ENCODE data around the gene FAM120A.

FAM120A gene

DNA sequence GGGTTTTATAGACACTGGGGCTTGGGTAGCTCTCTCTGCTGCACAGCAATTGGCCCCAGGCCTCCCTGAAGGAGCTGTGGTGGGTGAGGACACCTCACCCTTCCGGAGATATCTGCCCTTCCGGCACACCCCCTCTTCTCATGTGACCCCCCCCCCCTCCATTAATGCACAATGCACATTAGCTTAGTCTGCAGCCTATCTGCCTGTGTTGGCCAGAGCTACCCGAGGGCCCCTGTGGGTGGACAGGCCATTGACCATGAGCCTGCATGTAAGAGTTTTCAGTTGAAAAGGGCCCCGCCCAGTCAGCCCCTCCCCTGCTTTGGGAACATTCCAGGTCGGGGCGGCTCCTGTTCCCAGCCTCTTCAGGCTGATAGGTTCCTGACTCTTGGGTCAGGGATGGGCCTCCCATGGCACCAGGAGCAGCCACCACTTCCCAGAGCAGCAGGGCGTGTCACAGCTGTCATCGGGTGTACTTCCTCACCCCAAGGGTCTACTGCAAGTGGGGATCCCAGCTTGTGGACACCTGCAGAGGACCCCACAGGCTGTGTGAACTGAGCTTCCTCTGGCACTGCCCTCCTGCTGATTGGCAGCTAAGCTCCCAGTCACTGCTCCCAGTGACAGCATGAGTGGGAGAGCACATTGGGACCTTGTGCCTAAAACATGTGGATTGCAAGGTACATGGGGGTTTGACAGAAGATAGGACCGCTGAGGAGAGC lies 142.7 kb downstream of the FAM120A start:
- H3K36me3 ChIP-seq (ENCODE audit: control insufficient read depth, insufficient read depth, low read length): no peaks in the 10 kb centered on the region
- no peak overlapping the region for H3K4me3 ChIP-seq (ENCODE audit: insufficient read depth, low read depth, low read length, poor library complexity, severe bottlenecking)
- H3K4me1 ChIP-seq (ENCODE audit: control insufficient read depth, insufficient read depth, low read length, poor library complexity, severe bottlenecking): peaks cover 15% of the 10 kb centered on the region
- no peaks in the 10 kb centered on the region for H3K9me3 ChIP-seq (ENCODE audit: control insufficient read depth, low read length)
- H3K27me3 ChIP-seq (replicated peaks; ENCODE audit: control insufficient read depth, insufficient read depth, low read length, poor library complexity, severe bottlenecking): no peaks in the 10 kb centered on the region
- DNase-seq: no peak
- H3K27ac ChIP-seq (ENCODE audit: insufficient read depth, low read length, poor library complexity, severe bottlenecking): no peak overlapping the region

DNA sequence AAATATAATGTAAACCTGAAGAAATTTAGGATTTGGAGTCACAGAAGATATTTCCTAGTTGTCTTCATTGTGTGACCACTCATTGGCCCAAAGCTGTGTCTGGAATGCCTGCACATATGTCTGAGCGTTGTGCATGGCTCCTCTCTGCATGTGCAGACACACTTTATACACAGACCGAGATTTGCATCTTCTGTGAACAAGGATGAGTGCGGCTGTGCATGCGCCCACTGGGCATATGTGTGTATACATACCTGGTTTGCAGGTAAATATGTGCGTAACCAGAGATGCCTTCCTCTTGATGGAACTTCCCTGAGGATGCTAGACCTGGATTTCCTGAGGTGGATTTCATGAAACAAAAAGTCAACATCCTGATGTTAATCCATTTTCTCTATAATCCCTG lies 144.0 kb downstream of the FAM120A start:
- H3K9me3 ChIP-seq (ENCODE audit: control insufficient read depth, low read length): no peaks in the 10 kb centered on the region
- no peak overlapping the region for H3K4me3 ChIP-seq (ENCODE audit: insufficient read depth, low read depth, low read length, poor library complexity, severe bottlenecking)
- H3K36me3 ChIP-seq (ENCODE audit: control insufficient read depth, insufficient read depth, low read length): no peaks in the 10 kb centered on the region
- peaks cover 26% of the 10 kb centered on the region for H3K4me1 ChIP-seq (ENCODE audit: control insufficient read depth, insufficient read depth, low read length, poor library complexity, severe bottlenecking)
- H3K27ac ChIP-seq (ENCODE audit: insufficient read depth, low read length, poor library complexity, severe bottlenecking): no peak overlapping the region
- DNase-seq: no peak
- no peaks in the 10 kb centered on the region for H3K27me3 ChIP-seq (replicated peaks; ENCODE audit: control insufficient read depth, insufficient read depth, low read length, poor library complexity, severe bottlenecking)

DNA sequence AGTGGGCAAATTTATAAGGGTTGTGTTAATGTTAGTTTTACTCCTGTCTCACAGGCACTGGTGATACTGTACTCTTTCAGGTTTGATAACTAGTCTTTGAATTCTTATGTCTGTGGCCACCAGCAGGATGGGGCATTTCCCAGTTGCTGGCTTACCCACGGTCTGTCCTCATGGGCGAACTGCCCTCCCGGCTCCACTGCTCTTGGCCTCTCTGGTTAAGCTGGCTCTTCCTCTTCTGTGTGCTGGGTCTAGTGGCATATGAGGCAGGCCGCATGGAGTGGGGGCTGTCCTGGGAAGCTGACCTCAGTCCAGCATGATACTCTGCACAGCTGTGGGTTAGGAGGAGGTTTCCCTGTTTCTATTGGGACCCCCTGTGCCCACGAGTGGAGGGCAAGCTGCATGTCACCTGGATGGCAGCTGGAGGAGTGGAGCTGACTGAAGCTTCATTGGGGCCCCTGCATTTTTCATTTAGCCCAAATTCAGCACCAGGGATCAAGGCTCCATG lies 144.4 kb downstream of the FAM120A start:
- H3K27ac ChIP-seq (ENCODE audit: insufficient read depth, low read length, poor library complexity, severe bottlenecking): no peak overlapping the region
- no peak for DNase-seq
- no peaks in the 10 kb centered on the region for H3K27me3 ChIP-seq (replicated peaks; ENCODE audit: control insufficient read depth, insufficient read depth, low read length, poor library complexity, severe bottlenecking)
- no peaks in the 10 kb centered on the region for H3K36me3 ChIP-seq (ENCODE audit: control insufficient read depth, insufficient read depth, low read length)
- no peak overlapping the region for H3K4me3 ChIP-seq (ENCODE audit: insufficient read depth, low read depth, low read length, poor library complexity, severe bottlenecking)
- H3K4me1 ChIP-seq (ENCODE audit: control insufficient read depth, insufficient read depth, low read length, poor library complexity, severe bottlenecking): peaks cover 30% of the 10 kb centered on the region
- no peaks in the 10 kb centered on the region for H3K9me3 ChIP-seq (ENCODE audit: control insufficient read depth, low read length)

DNA sequence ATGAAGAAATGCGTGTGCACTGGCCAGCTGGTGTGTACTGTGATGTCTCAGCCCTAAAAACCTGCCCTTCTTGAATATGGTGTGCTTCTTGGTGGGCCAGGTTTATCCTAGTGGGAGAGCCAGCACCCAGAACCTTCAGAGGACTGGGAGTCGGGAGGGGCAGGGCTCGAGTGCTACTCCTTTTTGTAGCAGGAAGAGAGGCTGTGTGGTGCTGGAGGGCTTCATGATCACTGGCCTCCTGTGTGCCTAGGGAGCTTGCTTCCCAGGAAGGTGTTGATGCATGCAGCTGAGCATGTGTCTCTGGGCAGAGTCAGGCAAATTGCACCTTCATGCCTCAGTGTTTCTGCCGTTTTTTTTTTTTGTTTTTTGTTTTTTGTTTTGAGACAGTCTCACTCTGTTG lies 144.9 kb downstream of the FAM120A start:
- H3K9me3 ChIP-seq (ENCODE audit: control insufficient read depth, low read length): no peaks in the 10 kb centered on the region
- peaks cover 30% of the 10 kb centered on the region for H3K4me1 ChIP-seq (ENCODE audit: control insufficient read depth, insufficient read depth, low read length, poor library complexity, severe bottlenecking)
- H3K4me3 ChIP-seq (ENCODE audit: insufficient read depth, low read depth, low read length, poor library complexity, severe bottlenecking): no peak overlapping the region
- no peak for DNase-seq
- H3K27me3 ChIP-seq (replicated peaks; ENCODE audit: control insufficient read depth, insufficient read depth, low read length, poor library complexity, severe bottlenecking): no peaks in the 10 kb centered on the region
- H3K36me3 ChIP-seq (ENCODE audit: control insufficient read depth, insufficient read depth, low read length): no peaks in the 10 kb centered on the region
- H3K27ac ChIP-seq (ENCODE audit: insufficient read depth, low read length, poor library complexity, severe bottlenecking): no peak overlapping the region

DNA sequence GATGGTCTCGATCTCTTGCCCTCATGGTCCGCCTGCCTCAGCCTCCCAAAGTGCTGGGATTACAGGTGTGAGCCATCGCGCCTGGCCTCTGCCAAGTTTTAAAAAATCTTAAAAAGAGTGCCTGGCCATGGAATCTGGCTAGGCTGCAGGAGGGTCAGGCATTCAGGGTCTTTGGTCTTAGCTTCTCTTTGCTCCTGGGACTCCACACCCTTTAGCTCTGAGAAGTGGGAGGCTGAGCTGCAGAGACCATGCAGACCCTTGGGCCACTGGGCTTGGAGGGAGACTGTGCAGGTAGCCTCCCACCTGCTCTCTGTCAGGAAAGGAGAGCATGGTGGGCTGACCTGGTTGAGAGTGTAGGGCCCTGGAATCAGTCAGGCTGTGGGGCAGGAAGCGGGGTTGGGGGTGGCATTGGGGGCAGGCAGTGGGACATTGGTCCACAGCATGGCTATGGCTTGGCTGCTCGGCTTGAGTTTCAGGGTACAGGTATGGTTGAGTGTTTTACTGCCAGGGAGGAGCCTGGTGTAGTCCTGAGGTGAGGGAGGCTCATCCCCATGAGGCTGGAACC lies 145.7 kb downstream of the FAM120A start:
- no peaks in the 10 kb centered on the region for H3K27me3 ChIP-seq (replicated peaks; ENCODE audit: control insufficient read depth, insufficient read depth, low read length, poor library complexity, severe bottlenecking)
- no peak for DNase-seq
- H3K27ac ChIP-seq (ENCODE audit: insufficient read depth, low read length, poor library complexity, severe bottlenecking): no peak overlapping the region
- H3K36me3 ChIP-seq (ENCODE audit: control insufficient read depth, insufficient read depth, low read length): no peaks in the 10 kb centered on the region
- no peak overlapping the region for H3K4me3 ChIP-seq (ENCODE audit: insufficient read depth, low read depth, low read length, poor library complexity, severe bottlenecking)
- no peaks in the 10 kb centered on the region for H3K9me3 ChIP-seq (ENCODE audit: control insufficient read depth, low read length)
- H3K4me1 ChIP-seq (ENCODE audit: control insufficient read depth, insufficient read depth, low read length, poor library complexity, severe bottlenecking): peaks cover 30% of the 10 kb centered on the region

DNA sequence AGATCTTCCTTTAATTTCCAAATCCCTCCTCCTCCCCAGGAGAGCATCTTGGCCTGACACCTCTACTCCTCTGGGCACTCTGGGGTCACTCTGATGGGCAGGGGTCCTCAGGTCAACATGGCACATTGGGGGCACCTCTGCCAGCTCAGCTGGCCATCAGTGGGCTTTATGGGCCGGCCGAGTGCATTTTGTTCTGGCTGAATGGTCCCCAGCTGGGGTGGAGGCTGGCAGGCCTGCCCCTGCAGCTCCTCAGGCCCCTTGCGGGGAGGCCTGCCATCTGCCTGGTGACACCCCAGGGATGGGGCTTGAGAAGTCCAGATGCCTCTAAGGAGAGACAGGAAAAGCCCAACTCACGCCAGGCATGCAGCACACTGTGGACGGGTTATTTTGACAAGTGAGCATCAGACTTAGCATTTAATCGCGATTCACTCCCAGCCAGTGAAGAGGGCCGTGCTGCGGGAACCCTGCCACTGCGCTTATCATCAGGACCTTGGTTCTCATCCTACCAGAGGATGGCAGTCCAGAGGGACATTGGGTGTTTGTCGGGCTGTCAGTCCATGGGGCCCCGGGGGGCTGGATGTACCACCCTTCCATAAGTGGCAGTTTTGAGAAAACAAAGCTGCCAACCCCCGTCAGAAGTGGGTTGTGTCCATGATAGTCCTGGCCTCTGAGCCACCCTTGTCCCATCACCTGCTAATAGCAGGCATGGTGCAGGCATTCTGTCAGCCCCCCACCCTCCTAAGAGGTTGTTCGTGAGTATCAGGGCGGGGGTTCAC lies 146.6 kb downstream of the FAM120A start:
- Histone ChIP-seq H3K9me3 (ENCODE audit: control insufficient read depth, low read length) (no peaks in the 10 kb centered on the region), H3K36me3 (ENCODE audit: control insufficient read depth, insufficient read depth, low read length) (no peaks in the 10 kb centered on the region), H3K27me3 (replicated peaks; ENCODE audit: control insufficient read depth, insufficient read depth, low read length, poor library complexity, severe bottlenecking) (no peaks in the 10 kb centered on the region), H3K4me3 (ENCODE audit: insufficient read depth, low read depth, low read length, poor library complexity, severe bottlenecking) (no peak overlapping the region), H3K27ac (ENCODE audit: insufficient read depth, low read length, poor library complexity, severe bottlenecking) (no peak overlapping the region), H3K4me1 (ENCODE audit: control insufficient read depth, insufficient read depth, low read length, poor library complexity, severe bottlenecking) (peaks cover 30% of the 10 kb centered on the region)
- no peak for DNase-seq

DNA sequence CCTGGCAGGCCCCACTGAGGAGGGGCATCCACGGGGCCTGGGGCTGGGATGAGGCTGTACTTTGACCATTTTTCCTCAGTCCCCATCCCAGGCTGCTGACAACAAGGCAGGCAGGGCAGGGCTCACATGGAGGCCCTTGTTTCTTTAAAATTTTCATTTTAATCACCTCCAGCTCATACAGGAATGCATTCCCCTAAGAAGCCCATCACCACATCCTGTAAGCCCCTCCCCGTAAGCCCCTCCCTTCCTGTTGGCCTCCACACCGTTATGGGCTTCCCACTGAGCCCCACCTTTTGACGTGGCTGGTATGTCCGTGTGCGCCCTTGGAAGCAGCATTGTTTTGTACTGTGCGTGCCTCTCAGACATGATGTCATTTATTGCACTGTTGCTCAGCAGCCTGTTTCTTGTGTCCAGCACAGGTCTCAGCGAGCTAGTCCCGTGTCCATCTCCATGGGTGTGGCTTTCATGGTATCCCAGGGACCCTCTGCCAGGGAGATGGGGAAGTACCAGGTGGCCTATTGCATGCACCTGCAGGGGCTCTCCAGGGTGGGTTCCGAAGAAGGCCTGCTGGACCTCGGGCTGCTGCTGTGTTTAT lies 147.3 kb downstream of the FAM120A start:
- no peaks in the 10 kb centered on the region for H3K27me3 ChIP-seq (replicated peaks; ENCODE audit: control insufficient read depth, insufficient read depth, low read length, poor library complexity, severe bottlenecking)
- DNase-seq: no peak
- H3K36me3 ChIP-seq (ENCODE audit: control insufficient read depth, insufficient read depth, low read length): no peaks in the 10 kb centered on the region
- H3K4me3 ChIP-seq (ENCODE audit: insufficient read depth, low read depth, low read length, poor library complexity, severe bottlenecking): no peak overlapping the region
- no peaks in the 10 kb centered on the region for H3K9me3 ChIP-seq (ENCODE audit: control insufficient read depth, low read length)
- peaks cover 30% of the 10 kb centered on the region for H3K4me1 ChIP-seq (ENCODE audit: control insufficient read depth, insufficient read depth, low read length, poor library complexity, severe bottlenecking)
- H3K27ac ChIP-seq (ENCODE audit: insufficient read depth, low read length, poor library complexity, severe bottlenecking): no peak overlapping the region

DNA sequence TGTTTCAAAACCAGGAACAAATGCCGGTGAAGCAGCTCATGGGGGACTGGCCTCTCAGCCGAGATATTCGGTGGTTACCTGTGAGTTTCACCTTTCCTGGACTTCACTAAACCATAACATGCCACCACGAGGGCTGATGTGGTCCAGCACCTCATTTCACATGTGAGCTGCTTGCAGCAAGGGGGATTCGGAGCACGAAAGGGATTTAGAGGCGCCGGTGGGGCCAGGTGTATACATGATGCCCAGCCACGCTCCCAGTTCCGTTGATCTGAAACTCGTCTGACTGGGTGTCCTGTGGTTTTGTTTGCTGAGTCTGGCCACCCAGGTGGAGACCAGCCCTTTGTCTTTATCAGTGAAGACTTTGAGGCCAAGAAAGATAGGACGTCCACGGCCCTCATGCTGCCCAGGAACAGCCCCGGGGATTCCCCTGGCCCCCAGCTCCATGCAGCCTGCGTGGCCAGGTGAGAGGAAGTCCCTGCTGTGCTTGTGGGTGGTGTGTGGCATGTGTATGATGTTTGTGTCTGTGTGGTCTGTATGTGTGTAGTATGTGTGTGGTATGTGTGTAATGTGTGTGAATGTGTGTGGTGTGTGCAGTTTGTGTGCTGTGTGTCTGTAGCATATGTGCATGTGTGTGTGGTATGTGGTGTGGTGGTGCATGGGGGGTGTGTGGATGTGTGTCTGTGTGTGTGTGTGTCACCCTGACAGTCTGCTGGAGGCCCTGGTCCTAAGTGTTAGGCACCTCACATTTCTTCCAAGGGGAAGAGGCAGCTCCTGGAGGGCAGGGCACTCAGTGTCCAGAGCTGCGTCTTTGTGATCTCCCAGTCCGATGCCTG lies 148.3 kb downstream of the FAM120A start:
- DNase-seq: no peak
- H3K36me3 ChIP-seq (ENCODE audit: control insufficient read depth, insufficient read depth, low read length): no peaks in the 10 kb centered on the region
- H3K27ac ChIP-seq (ENCODE audit: insufficient read depth, low read length, poor library complexity, severe bottlenecking): no peak overlapping the region
- no peaks in the 10 kb centered on the region for H3K9me3 ChIP-seq (ENCODE audit: control insufficient read depth, low read length)
- no peaks in the 10 kb centered on the region for H3K27me3 ChIP-seq (replicated peaks; ENCODE audit: control insufficient read depth, insufficient read depth, low read length, poor library complexity, severe bottlenecking)
- peaks cover 30% of the 10 kb centered on the region for H3K4me1 ChIP-seq (ENCODE audit: control insufficient read depth, insufficient read depth, low read length, poor library complexity, severe bottlenecking)
- no peak overlapping the region for H3K4me3 ChIP-seq (ENCODE audit: insufficient read depth, low read depth, low read length, poor library complexity, severe bottlenecking)

DNA sequence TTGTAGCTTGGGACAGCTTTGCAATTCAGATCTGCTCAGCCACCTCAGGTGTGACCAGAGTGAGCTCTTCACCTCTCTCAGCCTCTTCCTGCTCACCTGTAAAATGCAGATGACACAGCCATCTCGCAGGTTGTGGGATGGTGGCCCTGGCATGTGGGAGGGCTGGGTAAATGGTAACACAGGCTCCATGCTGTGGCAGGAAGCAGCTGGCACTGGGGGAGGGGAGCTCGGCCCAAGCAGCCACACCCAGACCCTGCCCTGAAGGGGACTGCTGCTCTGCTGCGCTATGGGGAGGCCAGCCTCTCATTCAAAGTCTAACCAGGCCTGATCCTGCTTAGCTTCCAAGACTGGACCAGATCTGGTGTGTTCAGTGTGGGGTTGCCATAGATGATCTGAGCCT lies 149.0 kb downstream of the FAM120A start:
- Histone ChIP-seq H3K27me3 (replicated peaks; ENCODE audit: control insufficient read depth, insufficient read depth, low read length, poor library complexity, severe bottlenecking) (no peaks in the 10 kb centered on the region), H3K9me3 (ENCODE audit: control insufficient read depth, low read length) (no peaks in the 10 kb centered on the region), H3K4me3 (ENCODE audit: insufficient read depth, low read depth, low read length, poor library complexity, severe bottlenecking) (no peak overlapping the region), H3K36me3 (ENCODE audit: control insufficient read depth, insufficient read depth, low read length) (no peaks in the 10 kb centered on the region), H3K27ac (ENCODE audit: insufficient read depth, low read length, poor library complexity, severe bottlenecking) (no peak overlapping the region), H3K4me1 (ENCODE audit: control insufficient read depth, insufficient read depth, low read length, poor library complexity, severe bottlenecking) (peaks cover 30% of the 10 kb centered on the region)
- no peak for DNase-seq
